Erythroblast (primary cell): Measurements from ENCODE around the gene ACADM.

Experiments
- GATA1 ChIP-seq: IDR thresholded peaks from 2 replicates; pipeline ENCODE4 v1.6.1; 2011; ENCODE audit warnings: low read depth, mild to moderate bottlenecking, control low read depth, low read length, moderate library complexity
- POLR2A ChIP-seq: IDR thresholded peaks from 2 replicates; pipeline ENCODE4 v1.6.1; 2011; ENCODE audit warnings: mild to moderate bottlenecking, low read length

DNA sequence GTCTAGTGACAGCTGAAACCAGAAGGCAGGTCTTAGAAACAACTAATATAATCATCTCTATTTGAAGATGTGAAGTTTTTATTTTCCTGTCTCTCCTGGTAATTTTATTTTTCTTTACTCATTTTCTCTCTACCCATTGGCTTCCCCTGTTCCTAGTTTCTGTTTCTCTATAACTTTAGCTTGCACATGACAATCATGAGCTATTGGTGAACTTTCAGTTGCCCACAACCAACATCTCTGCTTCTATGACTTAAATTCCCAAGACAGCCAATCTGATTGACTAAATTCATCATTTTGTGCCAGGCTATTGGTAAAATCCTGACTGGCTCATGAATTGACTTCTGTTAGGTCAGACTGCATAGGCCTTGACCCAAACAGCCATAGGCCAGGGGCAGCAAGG, 13.7 kb upstream of the ACADM start:
- TF ChIP-seq POLR2A = no peak
- TF ChIP-seq GATA1 = no peak
